Breast epithelium (tissue), 3 donors: ENCODE results near the gene UFD1.

Experiments
- POLR2A ChIP-seq: fragments of 450-650 bp; IDR thresholded peaks from one replicate; pipeline ENCODE4 v1.6.1; 2016; ENCODE audit warnings: antibody characterized with exemption, mild to moderate bottlenecking, moderate library complexity
- POLR2AphosphoS5 ChIP-seq, 3 donors: sonication (generic); formaldehyde crosslinking; IDR thresholded peaks; one replicate each; pipeline ENCODE4 v1.6.1; 2017; ENCODE audit warnings: antibody characterized with exemption in 3 of 3
- TF ChIP-seq, protein P1 (sequence below), 3 donors: fragments of 450-650 bp; IDR thresholded peaks; one replicate each; pipeline ENCODE4 v1.5.1; 2016 to 2017; ENCODE audit warnings: antibody characterized with exemption in 3 of 3, mild to moderate bottlenecking in 3 of 3, moderate library complexity in 3 of 3

GRCh38 chr22:19450363-19451175 is 28.4 kb downstream of the UFD1 start:
- TF ChIP-seq, protein P1, sequence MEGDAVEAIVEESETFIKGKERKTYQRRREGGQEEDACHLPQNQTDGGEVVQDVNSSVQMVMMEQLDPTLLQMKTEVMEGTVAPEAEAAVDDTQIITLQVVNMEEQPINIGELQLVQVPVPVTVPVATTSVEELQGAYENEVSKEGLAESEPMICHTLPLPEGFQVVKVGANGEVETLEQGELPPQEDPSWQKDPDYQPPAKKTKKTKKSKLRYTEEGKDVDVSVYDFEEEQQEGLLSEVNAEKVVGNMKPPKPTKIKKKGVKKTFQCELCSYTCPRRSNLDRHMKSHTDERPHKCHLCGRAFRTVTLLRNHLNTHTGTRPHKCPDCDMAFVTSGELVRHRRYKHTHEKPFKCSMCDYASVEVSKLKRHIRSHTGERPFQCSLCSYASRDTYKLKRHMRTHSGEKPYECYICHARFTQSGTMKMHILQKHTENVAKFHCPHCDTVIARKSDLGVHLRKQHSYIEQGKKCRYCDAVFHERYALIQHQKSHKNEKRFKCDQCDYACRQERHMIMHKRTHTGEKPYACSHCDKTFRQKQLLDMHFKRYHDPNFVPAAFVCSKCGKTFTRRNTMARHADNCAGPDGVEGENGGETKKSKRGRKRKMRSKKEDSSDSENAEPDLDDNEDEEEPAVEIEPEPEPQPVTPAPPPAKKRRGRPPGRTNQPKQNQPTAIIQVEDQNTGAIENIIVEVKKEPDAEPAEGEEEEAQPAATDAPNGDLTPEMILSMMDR (IDR thresholded peaks at IDR 0.05) = no peak
- no peak for TF ChIP-seq POLR2AphosphoS5 (IDR thresholded peaks at IDR 0.05)
- TF ChIP-seq POLR2A = no peak
